Testis (tissue), 3 donors: ENCODE data around the gene P2RY14. TPM values are rescaled to one million over a fixed set of nuclear protein-coding genes. Genes with fewer than 3 reads are reported as not detected.

Experiments used
- DNase-seq: peaks from one replicate; pipeline ENCODE4 v3.0.0-alpha.2; 2019
- H3K27ac ChIP-seq, 2 donors: fragments of 200-600 bp; sonication (generic); one replicate each; pipeline ENCODE4 v1.5.1; 2019
- H3K27me3 ChIP-seq: fragments of 200-600 bp; sonication (generic); one replicate; pipeline ENCODE4 v1.5.1; 2019
- H3K36me3 ChIP-seq: fragments of 200-600 bp; sonication (generic); one replicate; pipeline ENCODE4 v1.5.1; 2017; ENCODE audit warnings: low read depth; ENCODE audit errors: missing control alignments
- H3K4me1 ChIP-seq: fragments of 200-600 bp; sonication (generic); one replicate; pipeline ENCODE4 v1.5.1; 2019
- H3K4me3 ChIP-seq, 2 donors: fragments of 200-600 bp; sonication (generic); one replicate each; pipeline ENCODE4 v1.5.1; 2017 to 2019
- H3K9me3 ChIP-seq: fragments of 200-600 bp; sonication (generic); one replicate; pipeline ENCODE4 v1.5.1; 2017
- CTCF ChIP-seq, 3 experiments: fragments of 450-650 bp in 2 of 3; fragments of 200-600 bp in 1 of 3; sonication (generic) in 1 of 3; IDR thresholded peaks; one replicate each; pipeline ENCODE4 v1.5.1; 2016 to 2019; ENCODE audit warnings: antibody characterized with exemption in 3 of 3, mild to moderate bottlenecking in 2 of 3, moderate library complexity in 1 of 3
- POLR2A ChIP-seq: fragments of 450-650 bp; IDR thresholded peaks from one replicate; pipeline ENCODE4 v1.6.1; 2017; ENCODE audit warnings: antibody characterized with exemption, mild to moderate bottlenecking, moderate library complexity
- WGBS, 2 donors: methylation state at CpG; one replicate each; pipeline ENCODE4 v1.1.5; 2018; 5-methylcytosine and 5-hydroxymethylcytosine counted together
- intact Hi-C: fragments of 100-400 bp; cut with DNase I; formaldehyde crosslinking; loops from one replicate; pipeline ENCODE4 v1.15.1; 2023; ENCODE audit warnings: low total_unique reads
- polyA plus RNA-seq: library from polyadenylated mRNA; stranded (reverse); fragments of 350-450 nt; fragmentation: Illumina TruSeq; extraction: RNeasy Lipid Tissue Mini Kit (QIAGEN cat#74804); gene quantifications from one replicate; pipeline ENCODE4 v1.2.3, GENCODE V29; 2014; ENCODE audit warnings: low read depth, low replicate concordance; ENCODE audit not compliant: insufficient read depth
- total RNA-seq, 2 donors: library from RNA; depleted of rRNA; stranded (reverse); fragments of >200 nt; gene quantifications; one replicate each; pipeline ENCODE4 v1.2.3, GENCODE V29; 2016

P2RY14 gene
- total and polyA plus RNA-seq, 3 donors from 2014 or later, result 0.47 to 0.79 (median 0.50) TPM

DNA sequence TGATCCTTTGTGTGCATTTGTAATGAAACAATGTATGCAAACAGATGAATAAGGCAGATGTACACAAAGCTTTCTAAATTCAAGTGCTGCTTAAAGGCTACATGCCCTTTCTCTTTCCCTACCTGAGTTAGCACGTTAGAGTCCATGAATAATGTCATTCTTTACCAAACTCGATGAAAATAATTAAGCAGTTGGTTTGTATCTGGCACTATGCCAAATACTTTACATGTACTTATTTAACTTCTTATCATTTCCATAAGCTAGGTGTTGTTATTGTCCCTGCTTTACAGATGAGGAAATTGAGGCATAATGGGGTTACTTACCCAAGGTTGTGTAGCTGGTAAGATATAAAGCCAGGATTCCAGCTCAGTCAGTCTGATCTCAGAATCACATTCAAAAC lies 77.8 kb downstream of the P2RY14 start:
- intact Hi-C loops, result no loop called here
- 68 to 69% methylated on average over 2 of the region's 2 CpGs for WGBS, 2 donors
- H3K9me3 ChIP-seq, result no peaks in the 10 kb centered on the region

DNA sequence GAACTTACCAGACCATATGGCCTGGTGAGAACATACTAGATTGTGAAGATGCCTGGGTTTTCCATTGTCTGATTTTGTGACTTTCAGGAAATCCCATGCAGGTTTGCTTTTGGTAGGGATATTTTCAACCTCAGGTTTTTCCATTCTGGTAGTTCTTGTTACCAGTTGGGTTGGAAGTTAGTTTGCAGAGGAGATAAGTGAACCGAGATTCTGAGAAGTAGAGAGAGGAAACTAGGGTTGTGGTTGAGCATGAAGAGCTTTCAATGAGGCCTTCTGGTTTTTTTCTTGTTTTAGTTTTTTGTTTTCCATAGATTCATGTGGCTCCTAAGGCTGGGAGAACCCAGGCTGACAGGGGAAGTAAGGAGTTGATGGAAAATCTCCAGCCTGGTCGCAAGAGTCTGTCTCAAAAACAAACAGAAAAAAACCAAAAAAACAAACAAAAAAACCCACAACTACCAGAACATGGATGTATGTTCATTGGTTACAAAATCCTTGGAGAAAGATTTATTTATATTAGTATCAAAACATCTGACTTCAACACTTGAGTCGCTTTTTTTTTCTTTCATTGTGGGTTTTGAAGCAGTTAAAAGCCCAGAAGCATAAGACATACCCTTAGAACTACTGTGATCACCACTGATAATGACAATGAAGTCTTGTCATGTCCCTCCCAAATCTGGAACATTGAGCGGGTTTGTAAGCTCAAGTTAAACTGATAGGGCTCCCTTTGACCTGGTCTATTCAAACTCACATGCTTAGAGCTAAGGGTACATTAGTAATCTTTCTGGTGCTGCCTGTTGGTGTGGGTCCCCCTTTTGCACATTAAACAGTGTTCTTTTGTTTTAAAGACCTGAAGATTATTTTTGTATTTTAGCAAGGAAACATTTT lies 78.5 kb downstream of the P2RY14 start:
- H3K4me1 ChIP-seq, result no peaks in the 10 kb centered on the region
- TF ChIP-seq CTCF (IDR thresholded peaks at IDR 0.05) (no peak), POLR2A (no peak)
- no peaks in the 10 kb centered on the region for H3K9me3 ChIP-seq
- no peak for DNase-seq
- intact Hi-C loops, result no loop called here
- H3K4me3 ChIP-seq, result no peak overlapping the region
- H3K27ac ChIP-seq, result no peak overlapping the region
- WGBS, 2 donors, result 91 to 92% methylated on average over 4 of the region's 4 CpGs
- H3K36me3 ChIP-seq, result no peaks in the 10 kb centered on the region
- no peaks in the 10 kb centered on the region for H3K27me3 ChIP-seq

More for the DNA sequence above, 77.8 kb downstream of the P2RY14 start:
- DNase-seq, result no peak
- H3K36me3 ChIP-seq, result no peaks in the 10 kb centered on the region
- H3K27me3 ChIP-seq, result no peaks in the 10 kb centered on the region
- H3K4me1 ChIP-seq, result no peaks in the 10 kb centered on the region
- H3K27ac ChIP-seq, result no peak overlapping the region
- no peak overlapping the region for H3K4me3 ChIP-seq
- TF ChIP-seq POLR2A, result no peak
- no peak for TF ChIP-seq CTCF (IDR thresholded peaks at IDR 0.05)

DNA sequence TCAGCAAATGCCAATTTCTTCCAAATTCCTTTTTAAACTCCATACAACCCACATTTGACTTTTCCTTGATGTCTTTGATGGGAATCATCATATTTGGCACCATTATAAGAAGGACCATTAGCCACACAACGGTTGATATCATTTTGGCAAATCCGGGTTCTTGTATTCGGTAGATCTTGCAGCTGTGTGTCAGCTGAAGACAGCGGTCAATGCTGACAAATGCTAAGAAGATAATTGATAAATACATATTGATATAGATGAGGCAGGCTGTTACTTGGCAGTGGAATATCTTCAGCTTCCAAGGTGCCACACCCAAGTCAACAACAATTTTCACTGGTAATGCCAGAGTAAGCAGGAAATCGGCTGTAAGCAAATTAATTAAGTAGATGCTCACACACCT lies 79.5 kb downstream of the P2RY14 start:
- no peaks in the 10 kb centered on the region for H3K9me3 ChIP-seq
- WGBS, 2 donors, result 92 to 98% methylated on average over 5 of the region's 5 CpGs
- H3K4me3 ChIP-seq, result no peak overlapping the region
- H3K27ac ChIP-seq, result no peak overlapping the region
- H3K4me1 ChIP-seq, result no peaks in the 10 kb centered on the region
- DNase-seq, result no peak
- H3K27me3 ChIP-seq, result no peaks in the 10 kb centered on the region
- H3K36me3 ChIP-seq, result no peaks in the 10 kb centered on the region
- intact Hi-C loops, result no loop called here
- TF ChIP-seq CTCF (IDR thresholded peaks at IDR 0.05) (no peak), POLR2A (no peak)

- Histone ChIP-seq H3K36me3 (no peaks in the 10 kb centered on the region), H3K27me3 (no peaks in the 10 kb centered on the region), H3K4me3 (no peak overlapping the region), H3K9me3 (no peaks in the 10 kb centered on the region), H3K4me1 (no peaks in the 10 kb centered on the region), H3K27ac (no peak overlapping the region)
- intact Hi-C loops, result no loop called here
- 90 to 93% methylated on average over 6 of the region's 6 CpGs for WGBS, 2 donors
- no peak for TF ChIP-seq CTCF (IDR thresholded peaks at IDR 0.05)
- no peak for TF ChIP-seq POLR2A
- DNase-seq, result no peak
These were observed 80.2 kb downstream of the P2RY14 start for GRCh38 chr3:151197981-151198767.
